Measurements from ENCODE around the gene NTRK2. TPM values are rescaled to one million over a fixed set of nuclear protein-coding genes. Genes with fewer than 3 reads are reported as not detected.

The NTRK2 gene
- total RNA-seq, 4 donors from 2014 or later: 2.6 to 8.5 (median 6.0) TPM

DNA sequence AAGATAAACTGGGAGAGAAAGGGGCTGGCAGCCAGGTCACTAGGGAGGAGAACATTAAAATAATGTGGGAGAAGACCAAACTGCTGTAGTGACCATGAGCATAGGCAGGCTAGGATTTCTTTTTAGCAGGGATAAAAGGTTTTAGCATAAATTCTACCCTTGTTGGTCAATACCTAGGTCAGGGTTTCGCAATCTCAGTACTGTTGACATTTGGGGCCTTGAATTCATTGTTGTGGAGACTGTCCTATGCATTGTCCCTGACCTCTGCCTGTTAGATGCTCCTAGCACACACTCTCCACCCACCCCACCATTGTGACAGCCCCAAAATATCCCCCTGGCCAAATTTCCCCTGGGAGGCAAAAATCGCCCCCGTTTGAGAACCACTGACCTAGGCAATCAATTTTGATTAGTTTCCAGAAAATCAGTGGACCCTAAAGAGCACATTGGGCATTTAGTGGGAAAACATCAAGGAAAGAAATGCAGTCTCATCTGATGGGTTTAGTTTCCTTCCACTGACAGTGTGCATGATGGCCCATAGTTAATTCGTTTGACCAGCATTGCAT, 181.4 kb downstream of the NTRK2 start:
- TF ChIP-seq POLR2AphosphoS5 (IDR thresholded peaks at IDR 0.05) (no peak), EP300 (IDR thresholded peaks at IDR 0.05) (no peak), POLR2A (IDR thresholded peaks at IDR 0.05) (no peak)
- TF ChIP-seq, protein P1, sequence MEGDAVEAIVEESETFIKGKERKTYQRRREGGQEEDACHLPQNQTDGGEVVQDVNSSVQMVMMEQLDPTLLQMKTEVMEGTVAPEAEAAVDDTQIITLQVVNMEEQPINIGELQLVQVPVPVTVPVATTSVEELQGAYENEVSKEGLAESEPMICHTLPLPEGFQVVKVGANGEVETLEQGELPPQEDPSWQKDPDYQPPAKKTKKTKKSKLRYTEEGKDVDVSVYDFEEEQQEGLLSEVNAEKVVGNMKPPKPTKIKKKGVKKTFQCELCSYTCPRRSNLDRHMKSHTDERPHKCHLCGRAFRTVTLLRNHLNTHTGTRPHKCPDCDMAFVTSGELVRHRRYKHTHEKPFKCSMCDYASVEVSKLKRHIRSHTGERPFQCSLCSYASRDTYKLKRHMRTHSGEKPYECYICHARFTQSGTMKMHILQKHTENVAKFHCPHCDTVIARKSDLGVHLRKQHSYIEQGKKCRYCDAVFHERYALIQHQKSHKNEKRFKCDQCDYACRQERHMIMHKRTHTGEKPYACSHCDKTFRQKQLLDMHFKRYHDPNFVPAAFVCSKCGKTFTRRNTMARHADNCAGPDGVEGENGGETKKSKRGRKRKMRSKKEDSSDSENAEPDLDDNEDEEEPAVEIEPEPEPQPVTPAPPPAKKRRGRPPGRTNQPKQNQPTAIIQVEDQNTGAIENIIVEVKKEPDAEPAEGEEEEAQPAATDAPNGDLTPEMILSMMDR (IDR thresholded peaks at IDR 0.05): no peak
- no peak for ATAC-seq
- Histone ChIP-seq H3K36me3 (no peaks in the 10 kb centered on the region), H3K27me3 (no peaks in the 10 kb centered on the region), H3K27ac (peak overlapping the region in 1 of 4 donors; percentile 28), H3K4me1 (peaks cover 4 to 42% (median 8%) of the 10 kb centered on the region in 3 donors), H3K9me3 (no peaks in the 10 kb centered on the region), H3K4me3 (no peak overlapping the region)
- WGBS, 2 donors (ENCODE audit: low coverage in 1 of 2): 93 to 95% methylated on average over 2 to 3 of the region's 4 CpGs

DNA sequence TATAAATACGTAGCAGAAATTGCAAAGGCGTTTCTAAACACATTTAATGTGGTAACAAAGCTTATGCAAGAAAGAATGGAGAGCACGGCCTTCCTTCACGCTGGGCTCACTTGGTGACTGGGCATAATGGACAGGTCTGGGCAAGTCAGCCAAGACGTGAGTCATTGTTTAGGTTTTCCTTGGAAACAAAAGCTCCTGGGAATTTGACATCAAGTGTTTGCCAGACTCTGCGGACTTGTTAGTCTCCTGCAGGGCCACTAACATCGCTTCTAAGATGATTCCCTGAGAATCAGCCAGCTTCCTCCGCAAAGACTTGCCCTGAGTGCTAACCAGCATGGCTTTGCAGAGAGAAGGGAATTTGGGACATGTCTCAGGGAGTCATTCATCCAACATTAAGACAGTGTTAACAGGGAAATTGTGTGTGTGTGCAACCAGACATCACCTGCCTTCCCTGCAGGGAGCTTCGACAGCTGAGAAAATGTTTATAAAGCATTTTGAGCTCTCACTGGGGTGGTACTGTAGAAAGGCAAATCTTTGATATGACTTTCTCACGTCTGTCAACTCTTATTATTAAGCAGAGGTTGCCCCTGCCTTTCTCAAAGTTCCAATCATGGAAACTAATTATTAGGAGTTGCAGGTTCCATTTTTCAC, 182.5 kb downstream of the NTRK2 start:
- peak; percentile 30 for TF ChIP-seq POLR2AphosphoS5 (IDR thresholded peaks at IDR 0.05)
- TF ChIP-seq, protein P1 (IDR thresholded peaks at IDR 0.05): no peak
- WGBS, 2 donors (ENCODE audit: low coverage in 1 of 2): 14 to 41% methylated on average over 7 to 9 of the region's 10 CpGs
- Histone ChIP-seq H3K4me3 (no peak overlapping the region), H3K36me3 (no peaks in the 10 kb centered on the region), H3K27ac (peak overlapping the region; percentile 1 to 67 (median 51)), H3K9me3 (no peaks in the 10 kb centered on the region), H3K27me3 (no peaks in the 10 kb centered on the region), H3K4me1 (peaks cover 9 to 53% (median 16%) of the 10 kb centered on the region in 3 donors)
- peak; percentile 60 for ATAC-seq

DNA sequence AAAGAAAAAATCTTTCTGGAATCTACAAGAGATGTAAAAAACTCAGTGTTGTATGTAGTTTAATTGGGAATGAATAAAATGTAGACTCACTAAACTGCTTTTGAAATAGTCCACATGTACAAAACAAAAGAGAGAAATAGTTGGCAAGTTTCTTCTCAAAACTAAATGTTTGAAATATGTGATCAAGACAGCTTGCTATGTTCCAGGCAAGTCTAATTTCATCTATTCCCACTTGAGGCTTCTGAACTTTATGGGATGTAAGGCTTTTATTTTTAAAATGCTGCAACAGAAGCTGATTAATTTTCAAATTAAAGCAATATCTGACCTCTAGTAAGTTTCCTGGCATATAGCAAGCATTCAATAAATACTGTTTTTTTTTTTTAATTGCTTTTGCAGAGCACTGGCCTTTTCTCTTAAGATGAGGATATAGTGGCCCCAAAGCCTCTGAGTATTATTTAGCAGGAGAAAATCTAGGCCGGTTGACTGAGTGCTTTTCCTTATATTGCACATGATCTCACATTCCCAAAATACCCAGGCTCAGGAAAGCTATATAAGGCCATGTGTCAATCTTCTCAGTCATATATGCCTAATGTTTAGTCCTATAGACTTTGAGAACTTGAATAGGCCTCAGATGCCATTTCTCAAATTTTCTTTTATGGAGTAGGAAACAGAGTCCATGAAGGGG, 183.2 kb downstream of the NTRK2 start:
- Histone ChIP-seq H3K36me3 (no peaks in the 10 kb centered on the region), H3K9me3 (no peaks in the 10 kb centered on the region), H3K27ac (peak overlapping the region; percentile 25 to 67 (median 46)), H3K4me3 (no peak overlapping the region), H3K4me1 (peaks cover 9 to 60% (median 16%) of the 10 kb centered on the region in 3 donors), H3K27me3 (no peaks in the 10 kb centered on the region)
- ATAC-seq: no peak
- no peak for TF ChIP-seq EP300 (IDR thresholded peaks at IDR 0.05)
- TF ChIP-seq, protein P1 (IDR thresholded peaks at IDR 0.05): no peak
- no peak for TF ChIP-seq POLR2AphosphoS5 (IDR thresholded peaks at IDR 0.05)
- TF ChIP-seq POLR2A (IDR thresholded peaks at IDR 0.05): no peak
- 31 to 33% methylated on average over 1 of the region's 1 CpG for WGBS, 2 donors (ENCODE audit: low coverage in 1 of 2)

DNA sequence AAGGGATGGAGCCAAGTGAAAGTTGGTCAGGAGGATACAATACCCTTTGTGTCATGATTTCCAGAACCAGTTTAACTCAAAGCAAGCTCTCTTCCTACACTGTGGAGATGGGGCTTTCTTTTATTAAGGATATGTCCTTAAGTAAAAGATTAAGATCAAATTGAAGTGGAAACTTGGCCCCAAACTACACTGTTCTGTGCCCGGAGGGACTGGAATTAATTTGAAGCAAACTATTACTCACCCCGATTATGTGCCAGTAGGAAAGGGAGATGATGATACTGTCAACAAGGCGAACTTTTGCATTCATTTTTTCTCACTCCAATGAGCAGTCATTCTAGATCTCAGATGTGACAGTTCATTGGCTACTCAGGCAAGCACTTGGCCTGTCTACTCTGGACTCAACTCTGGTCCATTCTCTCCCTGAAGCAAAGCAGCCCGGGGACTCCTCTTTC, 186.7 kb downstream of the NTRK2 start:
- H3K4me1 ChIP-seq: peaks cover 9 to 61% (median 16%) of the 10 kb centered on the region in 3 donors
- WGBS, 2 donors (ENCODE audit: low coverage in 1 of 2): 12 to 14% methylated on average over 1 to 4 of the region's 4 CpGs

More for the DNA sequence above, 186.7 kb downstream of the NTRK2 start:
- Histone ChIP-seq H3K36me3 (no peaks in the 10 kb centered on the region), H3K4me3 (no peak overlapping the region), H3K27ac (peak overlapping the region; percentile 39 to 60 (median 54)), H3K27me3 (no peaks in the 10 kb centered on the region), H3K9me3 (no peaks in the 10 kb centered on the region)
- peak; percentile 78 for ATAC-seq
- TF ChIP-seq, protein P1 (IDR thresholded peaks at IDR 0.05): no peak
- TF ChIP-seq POLR2A (IDR thresholded peaks at IDR 0.05) (no peak), EP300 (IDR thresholded peaks at IDR 0.05) (no peak), POLR2AphosphoS5 (IDR thresholded peaks at IDR 0.05) (peak; percentile 48)

Data from gastroesophageal sphincter (tissue), 4 donors.